OCI-LY3 (cell line): ENCODE measurements around the gene MGRN1.

ENCODE experiments used
- EZH2phosphoT487 ChIP-seq: fragments of 200-600 bp; shearing (Covaris generic); IDR thresholded peaks from 2 replicates; pipeline ENCODE4 v1.6.1; 2018; ENCODE audit warnings: antibody characterized with exemption, mixed run types, low read depth
- TF ChIP-seq, protein P1 (sequence below): fragments of 200-600, 300-600 bp; sonication (generic); IDR thresholded peaks from 2 replicates; pipeline ENCODE4 v1.5.1; 2014; ENCODE audit warnings: antibody characterized with exemption, low read length, low read depth

DNA sequence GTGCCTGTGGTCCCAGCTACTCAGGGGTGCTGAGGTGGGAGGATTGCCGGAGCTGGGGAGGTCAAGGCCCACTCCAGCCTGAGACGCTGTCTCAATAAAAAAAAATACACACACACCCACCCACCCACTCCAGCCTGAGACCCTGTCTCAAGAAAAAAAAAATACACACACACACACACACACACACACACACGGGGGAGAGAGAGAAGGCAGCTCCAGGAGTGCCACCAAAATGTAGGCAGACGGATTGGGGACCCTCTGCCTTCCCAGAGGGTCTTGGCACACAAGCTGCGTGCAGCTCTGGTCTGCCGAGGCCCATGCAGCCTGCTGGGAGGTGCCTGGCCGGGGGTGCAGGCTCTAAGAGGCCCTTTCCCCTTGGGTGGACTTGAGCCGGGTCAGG lies 62.8 kb downstream of the MGRN1 start:
- TF ChIP-seq, protein P1, sequence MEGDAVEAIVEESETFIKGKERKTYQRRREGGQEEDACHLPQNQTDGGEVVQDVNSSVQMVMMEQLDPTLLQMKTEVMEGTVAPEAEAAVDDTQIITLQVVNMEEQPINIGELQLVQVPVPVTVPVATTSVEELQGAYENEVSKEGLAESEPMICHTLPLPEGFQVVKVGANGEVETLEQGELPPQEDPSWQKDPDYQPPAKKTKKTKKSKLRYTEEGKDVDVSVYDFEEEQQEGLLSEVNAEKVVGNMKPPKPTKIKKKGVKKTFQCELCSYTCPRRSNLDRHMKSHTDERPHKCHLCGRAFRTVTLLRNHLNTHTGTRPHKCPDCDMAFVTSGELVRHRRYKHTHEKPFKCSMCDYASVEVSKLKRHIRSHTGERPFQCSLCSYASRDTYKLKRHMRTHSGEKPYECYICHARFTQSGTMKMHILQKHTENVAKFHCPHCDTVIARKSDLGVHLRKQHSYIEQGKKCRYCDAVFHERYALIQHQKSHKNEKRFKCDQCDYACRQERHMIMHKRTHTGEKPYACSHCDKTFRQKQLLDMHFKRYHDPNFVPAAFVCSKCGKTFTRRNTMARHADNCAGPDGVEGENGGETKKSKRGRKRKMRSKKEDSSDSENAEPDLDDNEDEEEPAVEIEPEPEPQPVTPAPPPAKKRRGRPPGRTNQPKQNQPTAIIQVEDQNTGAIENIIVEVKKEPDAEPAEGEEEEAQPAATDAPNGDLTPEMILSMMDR, result no peak
- TF ChIP-seq EZH2phosphoT487, result no peak
